ENCODE data around the gene BRCC3. TPM values are rescaled to one million over a fixed set of nuclear protein-coding genes. Genes with fewer than 3 reads are reported as not detected.

BRCC3 gene
- total RNA-seq, 1 donor from 2014 or later, result 19.0 TPM

- Mint-ChIP-seq H3K4me1 (peaks cover 18% of the 10 kb centered on the region), H3K27me3 (ENCODE audit: low read depth) (no peaks in the 10 kb centered on the region), H3K4me3 (peak overlapping the region; percentile 86), H3K27ac (peak overlapping the region; percentile 90), H3K36me3 (peaks cover 11% of the 10 kb centered on the region), H3K9me3 (peaks cover 22% of the 10 kb centered on the region)
- DNase-seq (ENCODE audit: low spot score in 2 of 2, unreplicated experiment in 2 of 2), result no peak
- no peak for TF ChIP-seq CTCF (IDR thresholded peaks at IDR 0.05; ENCODE audit: unreplicated experiment)
Measured at GRCh38 chrX:155071694-155072280, 479 bp downstream of the BRCC3 start.

- H3K27ac Mint-ChIP-seq, result no peak overlapping the region
- no peak overlapping the region for H3K4me3 Mint-ChIP-seq
- H3K9me3 Mint-ChIP-seq, result peaks cover 13% of the 10 kb centered on the region
- DNase-seq (ENCODE audit: low spot score in 2 of 2, unreplicated experiment in 2 of 2), result no peak
- no peaks in the 10 kb centered on the region for H3K27me3 Mint-ChIP-seq (ENCODE audit: low read depth)
- peak; percentile 30 for TF ChIP-seq CTCF (IDR thresholded peaks at IDR 0.05; ENCODE audit: unreplicated experiment)
- peaks cover 17% of the 10 kb centered on the region for H3K36me3 Mint-ChIP-seq
- no peaks in the 10 kb centered on the region for H3K4me1 Mint-ChIP-seq
Measured at GRCh38 chrX:155086202-155086840, 15.0 kb downstream of the BRCC3 start.

GRCh38 chrX:155086961-155087735 lies 15.8 kb downstream of the BRCC3 start:
- H3K4me3 Mint-ChIP-seq, result no peak overlapping the region
- peaks cover 13% of the 10 kb centered on the region for H3K9me3 Mint-ChIP-seq
- DNase-seq (ENCODE audit: low spot score in 2 of 2, unreplicated experiment in 2 of 2), result no peak

GRCh38 chrX:155094468-155095061 lies 23.3 kb downstream of the BRCC3 start:
- Mint-ChIP-seq H3K4me1 (no peaks in the 10 kb centered on the region), H3K4me3 (no peak overlapping the region), H3K27ac (no peak overlapping the region), H3K9me3 (peaks cover 15% of the 10 kb centered on the region), H3K36me3 (peaks cover 7% of the 10 kb centered on the region), H3K27me3 (ENCODE audit: low read depth) (no peaks in the 10 kb centered on the region)
- DNase-seq (ENCODE audit: low spot score in 2 of 2, unreplicated experiment in 2 of 2), result no peak
- TF ChIP-seq CTCF (IDR thresholded peaks at IDR 0.05; ENCODE audit: unreplicated experiment), result peak; percentile 73

More at GRCh38 chrX:155086961-155087735, 15.8 kb downstream of the BRCC3 start:
- Mint-ChIP-seq H3K27me3 (ENCODE audit: low read depth) (no peaks in the 10 kb centered on the region), H3K4me1 (no peaks in the 10 kb centered on the region), H3K36me3 (peaks cover 17% of the 10 kb centered on the region), H3K27ac (no peak overlapping the region)
- no peak for TF ChIP-seq CTCF (IDR thresholded peaks at IDR 0.05; ENCODE audit: unreplicated experiment)

- H3K27ac Mint-ChIP-seq, result no peak overlapping the region
- no peak for DNase-seq (ENCODE audit: low spot score in 2 of 2, unreplicated experiment in 2 of 2)
- TF ChIP-seq CTCF (IDR thresholded peaks at IDR 0.05; ENCODE audit: unreplicated experiment), result no peak
- H3K4me1 Mint-ChIP-seq, result no peaks in the 10 kb centered on the region
- H3K36me3 Mint-ChIP-seq, result peaks cover 3% of the 10 kb centered on the region
- no peaks in the 10 kb centered on the region for H3K27me3 Mint-ChIP-seq (ENCODE audit: low read depth)
- H3K9me3 Mint-ChIP-seq, result peaks cover 27% of the 10 kb centered on the region
- H3K4me3 Mint-ChIP-seq, result no peak overlapping the region
Measured at GRCh38 chrX:155105919-155106318, 34.6 kb downstream of the BRCC3 start.

Measured in mesothelial cell of epicardium (in vitro differentiated cells).